GM19455 (cell line): ENCODE measurements around the gene ADGRB3.
"Not testable (repeated sequence)": the region's sequence is repeated elsewhere in the genome, so short reads cannot be mapped to it uniquely, and the experiment has no call there.

Experiments
- ATAC-seq: cut with Tn5 transposase; IDR thresholded peaks from one replicate; pipeline ENCODE4 v1.9.1; 2021; ENCODE audit not compliant: unreplicated experiment

Gene ADGRB3

DNA sequence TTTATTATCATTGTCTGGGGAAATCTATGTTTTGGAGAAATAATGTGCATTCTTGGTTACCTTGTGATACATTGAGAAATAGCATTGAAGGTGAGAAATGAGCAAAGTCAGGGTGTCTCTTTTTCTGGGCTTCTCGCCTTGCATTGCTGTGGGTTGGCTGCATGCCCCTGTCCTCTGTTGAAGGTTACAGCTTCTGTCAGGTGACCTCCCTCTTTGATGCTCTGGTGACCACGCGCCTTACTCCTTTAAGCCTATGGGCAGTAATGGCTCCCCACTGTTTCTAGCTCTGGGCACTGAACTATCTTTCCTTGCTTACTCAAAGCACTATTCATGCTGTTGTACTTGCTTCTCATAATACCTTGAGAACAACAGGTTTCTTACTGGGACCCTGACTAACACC is 14.6 kb downstream of the ADGRB3 start:
- no peak for ATAC-seq

DNA sequence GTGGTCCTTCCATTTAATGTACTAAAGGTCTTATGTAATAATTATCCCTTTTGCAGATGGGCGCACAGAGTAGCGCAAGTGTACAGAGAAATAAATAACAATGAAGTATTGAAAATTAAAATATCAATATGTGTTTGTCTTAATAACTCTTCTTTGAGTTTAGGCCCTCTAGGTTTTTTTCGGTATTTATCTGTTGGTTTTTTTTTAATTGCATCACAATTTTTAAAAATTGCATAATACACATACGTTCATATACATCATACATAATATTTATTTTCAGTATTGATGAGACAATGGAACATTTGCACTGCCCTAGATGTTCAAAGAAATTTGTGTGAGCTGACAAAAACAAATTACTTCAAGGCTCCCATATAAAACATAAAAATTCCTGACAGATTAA is 15.1 kb downstream of the ADGRB3 start:
- ATAC-seq = no peak

- ATAC-seq = no peak
These were observed 16.2 kb downstream of the ADGRB3 start for GRCh38 chr6:68651011-68651985.

GRCh38 chr6:68652117-68652536 is 17.0 kb downstream of the ADGRB3 start:
- ATAC-seq = no peak

DNA sequence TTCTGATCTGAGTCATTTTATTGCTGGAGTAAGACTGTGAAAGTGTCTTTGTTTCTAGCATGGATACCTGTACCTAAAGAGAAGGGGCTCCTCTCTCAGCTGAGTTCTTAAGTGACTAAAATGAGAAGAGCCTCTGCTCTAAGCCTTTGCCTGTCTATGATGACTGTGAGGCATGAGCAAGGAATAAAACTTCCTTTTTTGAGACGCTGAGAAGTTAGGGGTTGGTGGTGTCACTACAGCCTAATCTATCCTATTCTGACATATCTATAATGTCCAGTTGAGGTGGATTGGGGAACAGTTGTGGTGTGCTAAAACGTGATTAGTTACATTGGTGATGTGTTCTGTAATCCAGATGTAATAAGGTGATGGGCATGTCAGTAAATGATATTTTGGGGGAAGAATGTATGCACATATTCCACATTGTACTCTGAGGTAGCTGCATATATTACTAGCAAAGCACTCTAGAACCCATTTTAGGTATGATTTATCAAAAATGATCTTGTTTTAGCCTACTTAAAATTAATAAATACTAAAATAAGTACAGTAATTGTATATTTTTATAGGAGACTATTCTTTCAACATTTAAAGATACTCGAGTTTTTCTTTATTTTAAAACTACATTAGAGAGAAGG is 18.1 kb downstream of the ADGRB3 start:
- ATAC-seq = no peak

DNA sequence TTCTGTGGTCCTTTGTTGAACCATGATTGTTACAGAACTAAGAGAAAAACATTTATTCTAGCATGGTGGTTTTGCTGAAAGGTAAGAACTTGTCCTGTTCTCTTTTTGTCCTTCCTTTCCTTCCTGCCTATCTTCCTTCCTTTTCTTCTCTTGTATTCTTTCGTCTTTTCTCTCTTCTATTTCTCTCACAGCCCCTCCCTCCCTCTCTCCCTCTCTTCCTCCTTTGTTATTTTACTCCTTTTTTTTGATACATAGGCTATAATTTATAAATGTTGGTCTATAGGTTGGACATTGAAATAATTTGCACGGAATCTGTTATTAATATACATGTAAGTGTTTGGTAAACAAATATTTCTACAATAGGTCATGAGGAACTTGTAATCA is 18.6 kb downstream of the ADGRB3 start:
- ATAC-seq = no peak

DNA sequence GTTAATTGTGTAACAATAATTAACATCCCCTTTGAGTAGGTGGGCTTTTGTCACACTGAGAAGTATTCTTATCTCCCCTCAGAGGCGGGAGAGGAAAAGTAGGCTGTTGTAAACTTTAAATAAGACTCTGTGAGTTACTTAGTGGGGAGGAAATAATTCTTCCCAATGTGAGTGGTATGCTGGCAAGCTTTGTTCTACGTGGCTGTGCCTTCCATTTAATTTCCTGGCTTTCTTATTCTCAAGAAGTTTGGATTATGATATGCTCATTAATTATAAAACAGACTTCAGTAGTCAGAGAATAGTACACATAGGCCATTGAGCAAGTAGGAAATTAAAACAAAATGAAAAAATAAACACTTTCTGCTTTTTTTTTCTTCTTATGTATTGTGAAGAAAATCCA is 19.1 kb downstream of the ADGRB3 start:
- ATAC-seq = no peak

DNA sequence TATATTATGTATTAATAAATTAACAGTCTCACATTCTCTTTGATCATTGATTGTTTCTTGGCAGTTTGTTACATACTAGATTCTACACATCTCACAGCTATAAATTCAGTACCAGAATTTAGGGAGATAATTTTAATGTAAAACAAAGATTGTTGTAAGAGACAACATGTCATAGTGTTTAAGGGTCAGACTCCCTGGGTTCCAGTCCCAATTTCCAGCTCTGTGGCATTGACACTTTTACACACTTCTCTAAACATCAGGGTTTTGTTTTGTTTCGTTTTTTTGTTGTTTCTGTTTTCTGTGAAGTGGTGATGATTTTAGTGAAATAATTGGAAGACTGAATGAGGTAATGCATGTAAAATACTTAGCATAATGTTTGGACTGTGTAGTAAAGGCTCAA is 19.9 kb downstream of the ADGRB3 start:
- ATAC-seq = no peak

DNA sequence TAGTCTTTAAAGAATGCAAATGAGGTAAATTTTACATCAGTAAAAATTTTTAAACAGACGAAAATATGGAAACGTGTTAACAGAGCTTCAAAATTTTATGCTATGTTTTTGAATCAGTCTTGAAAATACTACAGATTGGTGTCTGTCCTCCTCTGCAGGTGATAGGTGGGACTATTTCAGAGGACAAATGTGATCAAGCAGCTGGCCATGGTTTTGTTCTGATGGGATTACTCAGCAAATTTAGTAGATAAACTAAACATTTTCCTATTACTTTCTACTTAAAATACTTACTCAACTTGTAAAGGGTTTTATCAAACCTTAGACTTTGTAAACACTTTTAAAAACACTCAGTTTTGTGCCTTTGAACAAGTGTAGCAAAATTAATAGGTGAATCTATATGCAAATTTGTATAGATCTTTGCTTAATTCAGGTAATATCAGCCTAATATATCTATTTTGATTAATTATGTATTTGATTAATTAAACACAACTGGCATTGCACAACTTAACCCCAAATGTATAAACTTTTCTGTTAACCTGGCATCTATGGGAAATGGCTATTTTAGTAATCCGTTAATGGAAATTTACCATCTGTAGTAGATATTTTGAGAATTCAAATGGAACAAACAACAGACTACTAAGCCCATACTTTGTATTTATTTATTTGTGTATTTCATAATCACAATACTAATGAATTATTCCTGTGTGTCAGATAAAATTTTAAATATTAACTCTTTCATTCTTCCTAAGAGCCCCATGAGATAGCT is 22.5 kb downstream of the ADGRB3 start:
- ATAC-seq = no peak

DNA sequence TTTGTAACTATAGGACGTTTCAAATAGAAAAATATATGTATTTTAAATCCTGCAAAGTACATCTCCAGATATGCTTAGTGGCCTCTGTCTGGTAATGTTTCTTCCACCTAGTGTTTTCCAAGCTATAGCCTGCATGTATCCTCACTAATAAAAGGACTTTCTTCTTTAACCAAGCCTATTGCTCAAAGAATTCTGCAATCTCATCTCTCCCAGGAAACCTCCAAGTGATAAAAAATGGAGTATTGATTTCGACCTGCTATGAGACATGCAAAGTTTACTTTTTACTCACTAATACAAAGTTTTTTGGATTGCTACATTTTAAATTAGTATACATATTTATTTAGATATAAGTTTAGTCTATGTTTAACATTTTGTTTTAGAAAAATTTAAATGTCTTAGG is 23.3 kb downstream of the ADGRB3 start:
- ATAC-seq = no peak

DNA sequence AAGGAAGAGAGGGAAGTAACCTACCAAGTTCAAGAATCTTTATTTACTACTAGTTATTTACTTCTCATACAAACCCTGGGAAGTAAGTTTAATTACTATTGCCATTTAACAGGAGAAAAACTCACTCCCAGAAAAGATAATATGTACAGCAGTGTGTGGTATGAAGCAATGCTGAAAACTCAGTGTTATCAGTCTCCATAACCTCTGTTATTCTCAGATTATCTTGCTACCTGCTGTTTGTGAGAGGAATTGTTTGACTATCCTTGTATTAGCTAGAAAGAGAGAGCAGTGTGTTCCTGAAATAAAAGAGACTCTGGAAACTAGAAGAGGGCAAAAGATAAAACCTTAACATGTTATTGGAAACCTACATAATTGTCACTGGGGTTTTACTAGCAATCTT is 38.2 kb downstream of the ADGRB3 start:
- no peak for ATAC-seq

DNA sequence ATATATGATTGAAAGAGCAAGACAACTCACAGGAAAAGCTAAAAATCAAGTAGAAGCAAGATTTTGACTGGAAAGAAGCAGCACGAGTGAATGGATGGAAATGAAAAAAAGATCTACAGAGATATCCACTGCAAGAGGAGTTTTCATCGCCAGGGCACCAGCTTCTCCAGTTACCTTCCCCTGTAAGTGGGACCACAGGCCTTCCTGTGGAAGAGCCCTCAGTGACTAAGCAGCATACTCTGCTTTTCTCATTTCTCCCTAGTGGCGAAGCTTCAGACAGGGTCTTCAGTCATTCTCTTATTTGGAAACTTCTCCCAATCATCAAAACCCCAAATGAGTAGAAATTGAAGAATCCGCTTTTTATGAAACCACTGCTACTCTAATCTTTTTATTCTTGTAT is 40.5 kb downstream of the ADGRB3 start:
- no peak for ATAC-seq

GRCh38 chr6:68676094-68676493 is 41.0 kb downstream of the ADGRB3 start:
- ATAC-seq = not testable (repeated sequence)

DNA sequence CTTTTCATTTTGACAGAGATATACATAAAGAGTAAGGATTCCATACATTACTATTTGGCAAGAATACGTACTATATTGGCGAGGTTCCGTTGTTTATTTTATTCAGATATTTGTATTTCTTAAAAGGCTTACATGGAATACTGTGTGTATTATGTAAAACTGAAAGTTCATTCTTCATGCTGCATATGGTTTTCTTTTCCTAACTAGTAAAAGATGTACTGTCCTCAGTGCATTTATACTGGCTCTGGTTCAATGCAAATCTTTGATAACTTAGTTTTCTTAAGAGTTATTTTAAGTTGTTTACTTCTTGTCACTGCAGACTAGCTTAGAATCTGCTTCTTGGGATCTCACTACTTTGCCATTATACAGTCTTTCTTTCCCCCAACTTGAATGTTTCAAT is 42.0 kb downstream of the ADGRB3 start:
- ATAC-seq = no peak

- no peak for ATAC-seq
These were observed 44.3 kb downstream of the ADGRB3 start for GRCh38 chr6:68679399-68679798.

DNA sequence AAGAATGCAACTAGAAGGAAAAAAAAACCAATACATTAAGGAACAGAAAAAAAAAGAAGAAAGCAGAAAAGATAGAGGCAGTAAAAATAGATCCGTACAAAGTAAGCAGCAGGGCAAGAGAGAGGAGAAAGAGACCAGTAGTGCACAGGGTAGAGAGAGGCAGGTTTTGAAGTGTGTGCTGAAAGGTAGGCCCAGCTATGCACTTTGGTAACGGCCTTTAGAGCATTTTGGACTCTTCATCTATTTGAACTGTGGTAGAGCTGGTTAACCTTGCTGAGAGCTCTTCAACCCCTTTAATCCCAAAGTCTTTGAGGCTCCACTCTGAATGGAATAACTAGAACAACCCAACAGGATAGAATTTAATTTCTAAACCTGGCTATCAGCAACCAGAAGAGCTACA is 45.2 kb downstream of the ADGRB3 start:
- no peak for ATAC-seq

GRCh38 chr6:68689910-68690309 is 54.8 kb downstream of the ADGRB3 start:
- ATAC-seq = no peak

GRCh38 chr6:68691120-68691519 is 56.0 kb downstream of the ADGRB3 start:
- ATAC-seq = no peak

DNA sequence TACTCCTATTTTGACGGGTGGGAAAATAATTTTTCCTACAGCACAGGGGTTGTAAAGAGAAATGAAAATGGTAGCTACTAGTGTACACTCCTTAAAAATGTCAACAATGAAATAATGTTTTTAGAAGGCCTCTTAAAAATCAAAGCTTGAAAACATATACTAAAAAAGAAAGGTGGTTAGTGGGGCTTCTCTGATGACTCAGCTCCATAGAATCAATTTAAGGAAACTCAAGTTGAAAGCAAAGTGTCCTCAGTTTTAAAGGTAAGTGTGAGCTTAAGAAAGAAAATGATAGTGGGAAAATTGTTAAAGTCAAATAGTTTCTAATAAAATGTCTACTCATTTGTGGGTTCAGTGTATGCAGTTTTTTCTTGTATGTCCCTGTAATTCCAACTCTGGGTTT is 58.2 kb downstream of the ADGRB3 start:
- no peak for ATAC-seq

DNA sequence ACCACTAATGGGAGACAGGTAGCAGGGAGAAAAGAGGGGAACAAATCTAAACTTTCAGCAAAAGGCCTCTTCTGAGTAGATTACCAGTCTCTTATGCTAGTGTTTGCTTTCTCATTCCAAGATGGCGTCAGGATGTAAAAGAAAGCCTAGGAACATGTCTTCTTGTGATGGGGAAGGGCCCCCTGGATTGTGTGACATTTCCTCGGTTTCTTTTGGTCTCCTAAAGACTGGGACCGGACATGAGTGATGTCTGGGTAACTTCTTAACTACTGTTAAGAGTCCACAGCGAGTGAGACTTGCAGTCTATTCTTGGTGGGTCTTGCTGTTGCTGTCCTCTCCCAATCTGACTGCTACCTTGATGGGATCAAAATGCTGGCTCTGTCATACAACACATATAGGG is 60.3 kb downstream of the ADGRB3 start:
- no peak for ATAC-seq

- ATAC-seq = no peak
These were observed 60.8 kb downstream of the ADGRB3 start for GRCh38 chr6:68695838-68696237.

DNA sequence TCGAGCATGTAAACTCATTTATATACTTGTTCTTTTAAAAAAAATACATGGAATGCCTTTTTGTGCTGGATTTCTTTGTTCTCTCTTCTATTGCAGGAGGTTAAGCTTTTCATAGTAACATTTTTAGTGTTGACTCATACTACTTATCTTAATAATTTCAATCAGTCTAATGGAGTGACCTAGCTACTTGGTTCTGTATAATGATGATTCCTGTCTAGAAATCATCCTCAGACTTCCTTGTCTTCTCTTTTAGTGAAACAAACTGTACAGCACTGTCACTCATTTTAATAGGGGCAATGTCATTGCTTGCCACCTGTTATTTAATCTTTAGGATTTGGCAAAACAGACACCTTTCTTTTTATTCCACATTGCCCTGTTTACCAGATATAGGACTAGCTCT is 62.3 kb downstream of the ADGRB3 start:
- no peak for ATAC-seq
